Adipose tissue (tissue), 3 donors: ENCODE results near the gene EWSR1. TPM values are rescaled to one million over a fixed set of nuclear protein-coding genes. Genes with fewer than 3 reads are reported as not detected.
"Not testable (repeated sequence)": the region's sequence is repeated elsewhere in the genome, so short reads cannot be mapped to it uniquely, and the experiment has no call there.

Experiments used
- H3K27ac ChIP-seq: one replicate; pipeline ENCODE4 v1.5.1; 2013; ENCODE audit warnings: low read depth, low read length
- WGBS, 3 donors: extraction: QIAGEN DNeasy Blood & Tissue Kit; methylation state at CpG; one replicate each; pipeline ENCODE4 v1.1.7; 2013; 5-methylcytosine and 5-hydroxymethylcytosine counted together
- polyA plus RNA-seq, 3 donors: library from polyadenylated mRNA; stranded (reverse); fragments of 200-250 nt; gene quantifications; one replicate each; pipeline ENCODE4 v1.2.3, GENCODE V29; 2013
- donor health status: healthy with polysubstance abuse.
- donor health status: Bipolar disorder and iron deficiency.
- donor health status: healthy.

EWSR1 gene
- polyA plus RNA-seq, 3 donors: 73.4 to 147 (median 120) TPM

- 70 to 77% (median 74%) methylated on average over 7 of the region's 7 CpGs for WGBS, 3 donors
- no peak overlapping the region for H3K27ac ChIP-seq
These were observed 23.1 kb upstream of the EWSR1 start for GRCh38 chr22:29244785-29245625.

GRCh38 chr22:29245626-29246385 is 22.3 kb upstream of the EWSR1 start:
- WGBS, 3 donors: 38 to 48% (median 47%) methylated on average over 11 of the region's 11 CpGs
- H3K27ac ChIP-seq: no peak overlapping the region

- not testable (repeated sequence) for H3K27ac ChIP-seq
- WGBS, 3 donors: 95 to 97% (median 97%) methylated on average over 10 of the region's 10 CpGs
These were observed 20.2 kb upstream of the EWSR1 start for GRCh38 chr22:29247891-29248290.

GRCh38 chr22:29251265-29251664 is 16.8 kb upstream of the EWSR1 start:
- H3K27ac ChIP-seq: no peak overlapping the region
- WGBS, 3 donors: 89 to 96% (median 92%) methylated on average over 5 of the region's 5 CpGs

DNA sequence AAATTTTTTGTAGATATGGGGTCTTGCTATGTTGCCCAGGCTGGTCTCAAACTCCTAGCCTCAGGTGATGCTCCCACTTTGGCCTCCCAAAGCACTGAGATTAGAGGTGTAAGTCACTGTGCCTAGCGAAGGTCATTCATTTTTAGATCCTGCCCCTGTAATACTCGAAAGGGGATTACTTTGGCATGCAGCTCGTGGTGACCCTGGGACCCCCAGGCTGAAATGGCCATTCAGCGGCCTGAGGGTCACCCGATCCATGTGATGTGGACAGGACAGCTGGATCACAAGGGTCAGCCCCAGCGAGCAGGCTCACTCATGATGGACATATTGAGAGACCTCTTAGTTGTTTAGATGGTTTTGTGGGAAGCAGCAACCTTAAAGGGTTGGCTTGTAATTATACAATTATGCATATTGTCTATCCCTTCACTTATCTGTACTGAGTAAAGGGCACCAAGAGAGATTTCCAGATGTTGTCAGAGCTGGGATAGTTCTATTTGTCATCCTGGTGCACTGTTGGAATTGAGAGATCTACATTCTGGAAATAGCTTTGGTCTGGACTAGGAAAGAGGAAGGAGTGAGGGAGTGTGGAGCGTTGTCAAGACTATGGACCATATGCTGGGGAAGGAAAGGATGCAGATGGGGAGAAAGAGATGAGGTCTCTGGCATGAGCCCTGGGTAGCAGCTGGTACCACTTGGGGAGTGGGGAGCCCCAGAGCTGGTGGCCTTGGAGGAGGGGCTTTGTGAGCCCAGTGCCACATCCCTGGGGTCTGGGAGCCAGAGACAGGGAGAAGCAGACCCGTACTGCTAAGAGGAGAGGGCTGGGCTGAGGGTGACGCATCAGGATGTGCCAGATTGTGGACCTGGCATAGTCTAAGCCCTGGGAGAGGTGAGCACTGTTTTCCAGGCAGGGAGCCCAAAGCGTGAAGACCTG is 15.8 kb upstream of the EWSR1 start:
- no peak overlapping the region for H3K27ac ChIP-seq
- 91 to 92% (median 92%) methylated on average over 10 of the region's 10 CpGs for WGBS, 3 donors

- 78 to 82% (median 80%) methylated on average over 13 to 14 of the region's 14 CpGs for WGBS, 3 donors
These were observed 14.3 kb upstream of the EWSR1 start for GRCh38 chr22:29253561-29254285.

GRCh38 chr22:29254286-29254660 is 13.8 kb upstream of the EWSR1 start:
- H3K27ac ChIP-seq: no peak overlapping the region
- WGBS, 3 donors: 63 to 66% (median 64%) methylated on average over 4 of the region's 4 CpGs

More at GRCh38 chr22:29253561-29254285, 14.3 kb upstream of the EWSR1 start:
- no peak overlapping the region for H3K27ac ChIP-seq

GRCh38 chr22:29255064-29255621 is 12.9 kb upstream of the EWSR1 start:
- WGBS, 3 donors: 93 to 98% (median 96%) methylated on average over 11 of the region's 11 CpGs

GRCh38 chr22:29256606-29257325 is 11.3 kb upstream of the EWSR1 start:
- WGBS, 3 donors: 83 to 90% (median 86%) methylated on average over 8 of the region's 8 CpGs

More at GRCh38 chr22:29255064-29255621, 12.9 kb upstream of the EWSR1 start:
- no peak overlapping the region for H3K27ac ChIP-seq

DNA sequence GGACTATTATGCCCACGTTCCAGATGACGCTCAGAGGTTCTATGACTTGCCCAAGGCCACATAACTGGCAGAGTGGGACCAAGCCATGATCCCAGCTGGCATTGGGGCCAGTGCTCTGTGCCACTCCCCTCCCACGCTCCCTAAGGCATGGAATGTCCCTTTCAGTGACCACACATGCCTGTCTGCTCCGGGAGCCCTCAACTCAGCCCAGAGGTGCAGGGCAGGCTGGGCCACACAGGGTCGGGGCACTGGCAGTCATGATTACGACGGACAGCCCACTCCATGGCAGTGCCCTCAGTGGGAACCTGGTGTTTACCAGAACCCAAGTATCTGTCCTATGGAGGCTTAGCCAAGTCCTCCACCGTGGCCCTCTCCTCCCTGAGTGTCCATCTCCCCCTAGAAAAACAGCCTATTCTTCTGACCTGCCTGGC is 10.3 kb upstream of the EWSR1 start:
- WGBS, 3 donors: 73 to 82% (median 73%) methylated on average over 8 of the region's 8 CpGs
- no peak overlapping the region for H3K27ac ChIP-seq

More at GRCh38 chr22:29256606-29257325, 11.3 kb upstream of the EWSR1 start:
- no peak overlapping the region for H3K27ac ChIP-seq

DNA sequence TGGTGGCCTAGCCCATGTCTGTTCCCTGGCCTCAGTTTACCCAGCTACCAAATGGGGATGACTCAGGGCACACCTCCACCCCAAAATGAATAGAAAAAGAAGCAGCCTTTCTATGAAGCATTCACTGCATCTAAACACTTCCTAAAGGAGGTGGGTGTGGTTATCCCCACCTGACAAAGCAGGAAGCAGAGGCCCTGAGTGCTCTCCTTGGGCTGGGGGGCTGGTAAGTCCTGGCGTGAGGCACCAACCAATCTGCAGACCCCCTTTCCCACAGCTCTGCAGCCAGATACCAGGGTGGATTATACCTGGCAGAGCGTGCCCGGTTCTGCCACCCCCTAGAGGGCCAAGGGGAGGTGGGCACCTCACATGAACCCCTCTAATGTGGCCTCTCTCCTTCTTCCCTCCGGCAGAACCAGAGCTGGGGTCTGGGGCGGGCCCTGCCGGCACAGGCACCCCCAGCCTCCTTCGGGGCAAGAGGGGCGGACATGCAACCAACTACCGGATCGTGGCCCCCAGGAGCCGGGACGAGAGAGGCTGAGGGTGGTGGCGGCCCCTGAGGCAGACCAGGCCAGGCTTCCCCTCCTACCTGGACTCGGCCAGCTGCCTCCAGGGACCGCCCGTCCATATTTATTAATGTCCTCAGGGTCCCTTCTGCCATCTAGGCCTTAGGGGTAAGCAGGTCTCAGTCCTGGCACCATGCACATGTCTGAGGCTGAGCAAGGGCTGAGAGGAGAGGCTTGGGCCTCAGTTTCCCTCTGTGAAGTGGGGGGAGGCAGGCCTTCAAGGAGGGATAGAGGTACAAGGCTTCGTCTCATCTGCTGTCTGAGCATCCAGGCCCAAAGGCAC is 9.4 kb upstream of the EWSR1 start:
- WGBS, 3 donors: 91 to 94% (median 93%) methylated on average over 15 to 17 of the region's 17 CpGs

GRCh38 chr22:29259253-29259899 is 8.7 kb upstream of the EWSR1 start:
- 77 to 85% (median 82%) methylated on average over 11 of the region's 11 CpGs for WGBS, 3 donors
- H3K27ac ChIP-seq: no peak overlapping the region

More for the DNA sequence above, 9.4 kb upstream of the EWSR1 start:
- H3K27ac ChIP-seq: no peak overlapping the region

DNA sequence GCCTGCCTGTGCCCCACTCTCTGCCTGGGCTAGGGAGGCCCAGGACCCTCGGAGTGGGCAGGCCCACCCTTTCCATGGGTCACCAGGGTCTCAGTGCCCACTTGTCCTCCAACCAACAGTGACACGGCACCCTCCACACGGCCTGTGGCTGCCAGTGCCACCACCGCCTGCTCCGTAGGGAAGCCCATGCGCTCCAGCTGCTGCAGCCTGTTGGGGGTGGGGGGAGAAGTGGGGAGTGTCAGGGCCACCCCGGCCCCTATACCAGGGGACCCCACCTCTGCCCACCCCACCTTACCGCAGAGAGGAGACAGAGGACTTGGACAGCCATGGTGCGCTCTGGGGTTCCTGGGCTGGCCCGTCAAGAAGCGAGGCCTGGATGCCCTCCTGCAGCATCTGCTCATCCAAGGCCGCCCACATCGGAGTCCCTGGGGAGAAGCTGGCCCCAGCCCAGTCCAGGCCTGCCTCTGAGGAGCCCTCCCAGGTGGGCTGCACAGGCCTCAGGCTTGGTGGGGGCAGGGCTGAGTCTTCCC is 8.0 kb upstream of the EWSR1 start:
- no peak overlapping the region for H3K27ac ChIP-seq
- 90 to 93% (median 91%) methylated on average over 11 to 13 of the region's 13 CpGs for WGBS, 3 donors

- 88 to 90% (median 89%) methylated on average over 17 of the region's 17 CpGs for WGBS, 3 donors
- no peak overlapping the region for H3K27ac ChIP-seq
These were observed 7.3 kb upstream of the EWSR1 start for GRCh38 chr22:29260601-29261315.

- 51 to 89% (median 77%) methylated on average over 13 to 14 of the region's 14 CpGs for WGBS, 3 donors
- no peak overlapping the region for H3K27ac ChIP-seq
These were observed 4.2 kb upstream of the EWSR1 start for GRCh38 chr22:29263791-29264276.
